Stimulated activated CD4-positive, alpha-beta T cell treated with anti-CD3 and anti-CD28 coated beads, TNF-alpha, amount 100 ng/mL, for 48 hours (primary cell): ENCODE measurements around the gene C22orf23.
A peak's percentile ranks its signal among the peaks of the same experiment; 100 is the strongest.
"Not testable (repeated sequence)": the region's sequence is repeated elsewhere in the genome, so short reads cannot be mapped to it uniquely, and the experiment has no call there.

Experiments used
- DNase-seq, 3 donors: peaks; one replicate each; pipeline ENCODE4 v3.0.0-alpha.2; 2020; ENCODE audit warnings: low read depth in 3 of 3

Gene C22orf23

GRCh38 chr22:37954686-37955085 is 1.3 kb upstream of the C22orf23 start:
- DNase-seq, result no peak

GRCh38 chr22:37953062-37953436 is 352 bp downstream of the C22orf23 start:
- DNase-seq, result no peak

- DNase-seq, result not testable (repeated sequence)
These were observed 772 bp downstream of the C22orf23 start for GRCh38 chr22:37952629-37953028.

- DNase-seq, result no peak
These were observed 2.1 kb downstream of the C22orf23 start for GRCh38 chr22:37951305-37951704.

- not testable (repeated sequence) for DNase-seq
These were observed 6.1 kb downstream of the C22orf23 start for GRCh38 chr22:37947142-37947795.

GRCh38 chr22:37944423-37944822 is 9.0 kb downstream of the C22orf23 start:
- not testable (repeated sequence) for DNase-seq

- no peak for DNase-seq
These were observed 9.6 kb downstream of the C22orf23 start for GRCh38 chr22:37943825-37944198.

- DNase-seq, result no peak
These were observed 10.1 kb downstream of the C22orf23 start for GRCh38 chr22:37943136-37943824.

- no peak for DNase-seq
These were observed 11.3 kb downstream of the C22orf23 start for GRCh38 chr22:37942133-37942532.

GRCh38 chr22:37940698-37941376 is 12.6 kb downstream of the C22orf23 start:
- DNase-seq, result no peak

- peak; percentile 76 to 80 (median 78) for DNase-seq
These were observed 19.6 kb downstream of the C22orf23 start for GRCh38 chr22:37933711-37934376.

GRCh38 chr22:37932821-37933578 is 20.4 kb downstream of the C22orf23 start:
- DNase-seq, result no peak

GRCh38 chr22:37932401-37932800 is 21.0 kb downstream of the C22orf23 start:
- no peak for DNase-seq

- no peak for DNase-seq
These were observed 21.5 kb downstream of the C22orf23 start for GRCh38 chr22:37931893-37932389.

GRCh38 chr22:37930952-37931440 is 22.4 kb downstream of the C22orf23 start:
- no peak for DNase-seq

GRCh38 chr22:37930270-37930951 is 23.0 kb downstream of the C22orf23 start:
- no peak for DNase-seq

- DNase-seq, result no peak
These were observed 24.0 kb downstream of the C22orf23 start for GRCh38 chr22:37929390-37929789.

- no peak for DNase-seq
These were observed 25.8 kb downstream of the C22orf23 start for GRCh38 chr22:37927637-37927936.

GRCh38 chr22:37926771-37927636 is 26.4 kb downstream of the C22orf23 start:
- DNase-seq, result no peak

GRCh38 chr22:37926358-37926757 is 27.0 kb downstream of the C22orf23 start:
- DNase-seq, result no peak
